ENCODE data around the gene BCLAF3.

BCLAF3 gene

DNA sequence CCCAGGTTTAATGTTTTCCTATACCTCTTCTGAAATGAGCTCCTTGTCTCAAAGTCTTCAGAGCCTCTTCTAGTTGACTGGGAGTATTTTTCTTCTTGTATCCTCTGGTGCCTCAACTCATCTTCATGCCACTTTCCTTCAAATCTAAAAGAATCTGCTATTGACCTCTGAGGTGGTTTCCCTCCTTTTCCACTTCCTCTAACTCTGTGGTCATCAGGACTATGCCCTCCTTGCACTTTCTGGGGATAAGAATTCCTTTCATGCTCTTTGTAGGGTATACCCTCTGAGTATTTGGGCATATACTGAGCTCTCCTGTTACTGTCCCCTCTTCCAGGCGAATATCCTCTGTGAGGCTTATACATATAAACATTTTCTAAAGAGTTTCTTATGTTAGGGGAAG, 24.8 kb downstream of the BCLAF3 start:
- DNase-seq = no peak

DNA sequence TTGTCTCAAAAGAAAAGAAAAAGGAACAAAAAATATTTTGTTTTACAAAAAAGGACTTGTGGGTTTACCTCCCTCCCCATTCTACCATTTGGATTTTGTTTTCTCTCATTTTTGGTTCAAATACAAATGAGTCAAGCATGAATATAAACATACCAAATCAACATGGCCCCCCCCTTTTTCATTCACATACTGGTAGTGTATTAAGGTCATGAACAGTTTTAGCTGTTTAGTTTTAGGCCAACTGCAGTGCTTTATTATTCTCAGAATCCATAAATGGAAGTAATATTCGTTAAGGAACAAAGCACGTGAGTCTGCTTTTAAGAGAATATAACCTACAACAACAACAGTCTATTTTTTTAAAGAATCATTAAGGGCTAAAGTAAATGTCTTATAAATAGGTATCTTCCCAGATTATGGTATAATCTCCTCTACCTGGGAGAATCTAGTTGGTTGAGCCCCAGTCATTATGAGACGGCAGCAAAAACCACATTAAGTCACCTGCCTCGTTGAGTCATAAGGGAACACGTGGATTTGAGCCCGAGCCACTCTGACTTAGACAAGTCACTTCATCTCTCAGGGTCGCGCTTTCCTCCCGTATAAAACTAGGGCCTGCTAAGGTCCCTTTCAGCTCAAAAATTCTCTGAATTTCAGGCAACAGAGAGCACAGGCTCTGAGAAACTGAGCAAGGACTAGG, 26.7 kb downstream of the BCLAF3 start:
- DNase-seq = peak; percentile 18

DNA sequence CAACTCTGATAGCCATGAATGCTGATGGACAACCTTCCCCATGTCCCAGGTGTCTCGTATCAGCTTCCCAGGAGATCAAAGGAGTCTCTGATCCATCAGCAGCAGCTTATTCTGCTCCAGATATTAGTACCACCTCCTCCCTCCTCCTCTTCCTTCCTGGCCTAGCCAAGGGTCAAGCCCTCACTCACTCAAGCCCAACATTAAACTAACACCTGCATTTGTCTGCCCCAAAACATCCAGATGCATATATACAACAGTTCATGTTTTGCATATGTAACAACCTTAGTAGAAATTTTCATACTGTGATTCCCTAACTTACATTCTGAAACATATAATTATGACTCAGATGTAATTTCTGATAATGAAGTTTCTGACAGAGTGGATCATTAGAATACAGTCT, 29.9 kb downstream of the BCLAF3 start:
- no peak for DNase-seq

DNA sequence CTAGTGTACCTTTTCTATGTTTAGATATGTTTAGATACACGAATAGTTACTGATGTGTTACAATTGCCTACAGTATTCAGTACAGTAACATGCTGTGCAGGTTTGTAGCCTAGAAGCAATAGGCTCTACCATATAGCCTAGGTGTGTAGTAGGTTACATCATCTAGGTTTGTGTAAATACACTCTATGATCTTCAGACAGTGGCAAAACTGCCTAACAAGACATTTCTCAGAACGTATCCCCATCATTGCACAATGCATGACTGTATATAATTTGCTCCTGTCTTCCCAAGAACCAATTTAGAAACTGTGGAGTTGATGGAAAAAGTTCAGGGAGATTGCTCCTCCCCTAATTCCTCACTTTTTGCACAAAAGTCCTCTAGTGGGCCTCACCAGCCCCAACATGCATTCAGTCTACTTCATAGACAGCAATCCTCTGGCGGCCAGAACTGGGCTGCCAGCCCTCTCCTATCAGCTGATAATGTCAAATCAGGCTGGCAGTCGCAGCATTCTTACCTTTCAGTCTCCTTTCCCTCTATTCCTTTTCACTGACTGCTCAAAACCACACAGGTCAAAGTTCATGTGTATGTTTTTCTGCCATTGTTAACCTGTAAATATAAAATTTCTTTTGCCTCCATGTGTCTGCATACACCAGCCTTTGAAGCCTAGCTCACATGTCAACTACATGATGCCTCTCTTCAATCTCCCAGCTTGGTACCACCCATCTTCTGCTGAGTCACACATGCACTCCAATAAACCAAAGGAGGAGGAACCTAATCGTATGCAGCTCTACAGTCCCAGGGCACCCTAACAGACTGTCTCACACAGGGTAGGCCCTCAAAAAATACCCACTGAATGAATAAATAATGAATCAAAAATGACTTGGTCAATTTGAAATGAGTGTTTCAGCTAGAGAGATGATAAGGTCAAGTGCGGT, 32.0 kb downstream of the BCLAF3 start:
- no peak for DNase-seq

DNA sequence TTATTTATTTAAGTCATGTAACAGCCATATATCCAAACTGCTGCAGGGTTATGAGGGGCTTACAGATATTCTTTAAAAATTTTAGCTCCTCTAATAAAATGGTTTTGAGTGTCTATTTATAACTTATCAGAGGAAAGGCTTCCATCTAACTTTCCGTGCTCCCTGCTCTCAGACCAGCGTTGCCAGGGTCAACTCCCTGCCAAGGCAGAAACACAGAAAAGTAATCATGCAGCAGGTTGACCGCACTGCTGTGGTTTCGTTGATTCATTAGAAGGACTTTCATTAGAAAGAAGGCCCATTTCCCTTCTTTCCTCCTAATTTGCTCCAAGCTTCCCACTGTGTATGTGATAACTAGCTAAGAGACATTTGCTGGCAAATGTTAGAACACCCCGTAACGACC, 33.9 kb downstream of the BCLAF3 start:
- no peak for DNase-seq

DNA sequence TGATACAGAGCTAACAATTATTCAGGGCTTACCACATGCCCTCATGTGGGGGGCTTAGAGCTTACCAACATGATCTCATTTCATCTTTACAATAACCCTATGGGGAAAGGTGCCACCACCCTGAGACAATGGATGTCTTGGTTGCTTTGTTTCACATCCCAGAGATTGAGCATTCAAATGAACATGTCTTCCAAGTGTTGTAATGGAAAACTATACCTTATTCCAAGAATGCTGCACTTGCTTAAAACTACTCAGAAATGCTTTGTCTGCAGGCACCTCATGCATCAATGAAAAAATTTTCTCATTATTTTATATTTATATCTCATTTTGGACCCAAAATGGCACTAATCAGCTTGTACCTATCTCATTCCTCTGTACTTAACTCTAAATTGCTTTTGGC, 34.6 kb downstream of the BCLAF3 start:
- DNase-seq = no peak

DNA sequence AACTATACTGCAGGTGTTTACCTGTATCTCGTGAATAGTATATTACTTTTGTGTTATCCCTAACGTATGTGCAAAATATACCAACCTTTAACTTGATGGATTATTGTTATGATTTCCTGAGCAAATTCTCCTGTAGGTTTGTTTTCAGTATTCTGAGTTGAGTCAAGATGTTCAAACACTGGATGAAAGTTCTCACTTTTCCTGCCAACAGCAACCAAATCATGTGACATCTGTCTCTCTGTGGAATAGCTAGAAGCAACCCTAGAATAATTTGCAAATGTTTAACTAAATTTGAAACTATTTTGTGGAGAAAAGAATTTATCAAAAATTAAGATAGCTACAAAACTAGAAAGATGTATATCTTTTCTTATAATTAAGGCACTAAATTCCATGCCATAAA, 35.6 kb downstream of the BCLAF3 start:
- no peak for DNase-seq

DNA sequence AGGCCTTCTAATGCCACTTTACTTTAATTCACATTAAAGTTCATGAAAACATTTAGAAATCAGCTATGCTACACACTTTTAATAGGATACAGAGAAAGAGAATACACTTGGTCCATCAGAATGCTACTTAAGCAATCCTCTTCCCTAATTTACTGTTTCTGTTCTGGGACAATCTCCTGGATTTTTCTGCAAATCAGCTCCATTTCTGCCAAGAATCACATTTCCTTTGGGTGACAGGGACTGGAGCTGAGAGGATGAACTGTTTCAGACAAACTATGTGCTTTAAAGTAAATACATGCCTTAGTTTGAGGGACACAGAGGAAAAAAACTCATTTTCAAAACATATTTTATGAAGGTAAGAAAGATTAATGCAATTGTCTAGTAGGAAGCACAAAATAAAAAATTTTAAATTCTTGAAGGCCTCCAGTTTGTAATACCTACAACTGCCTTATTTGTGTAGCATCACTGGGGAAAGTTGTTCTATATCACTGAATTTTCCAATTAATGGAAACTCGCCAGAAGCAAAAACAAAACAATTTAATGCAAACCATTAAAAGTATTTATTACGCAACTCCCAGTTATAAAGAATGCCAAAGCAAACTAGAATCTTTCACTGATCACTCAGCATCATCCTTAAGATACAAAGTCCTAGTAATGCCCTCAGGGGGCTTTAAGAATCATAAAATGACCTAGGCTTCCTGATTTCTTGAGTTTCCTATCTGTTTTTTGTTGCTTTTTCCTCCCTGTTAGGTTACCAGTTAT, 36.3 kb downstream of the BCLAF3 start:
- no peak for DNase-seq

DNA sequence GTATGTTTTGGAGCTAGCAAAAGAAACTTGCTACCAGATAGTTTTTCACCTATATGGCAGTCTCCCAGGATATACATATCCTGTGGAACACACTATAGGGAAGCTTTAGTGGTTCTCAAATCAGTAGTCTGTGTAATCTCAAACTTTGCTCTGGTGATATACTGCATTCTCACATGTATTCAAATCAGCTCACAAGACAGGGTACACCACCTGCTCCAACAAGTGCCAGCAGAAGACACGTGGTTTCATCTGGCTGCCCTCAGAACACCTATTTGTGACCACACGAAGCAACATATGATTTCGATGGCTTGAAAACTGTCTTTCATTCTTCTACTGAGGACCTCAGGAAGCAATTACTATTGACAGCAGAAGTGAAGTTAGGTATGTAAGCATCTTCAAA, 37.7 kb downstream of the BCLAF3 start:
- DNase-seq = no peak

DNA sequence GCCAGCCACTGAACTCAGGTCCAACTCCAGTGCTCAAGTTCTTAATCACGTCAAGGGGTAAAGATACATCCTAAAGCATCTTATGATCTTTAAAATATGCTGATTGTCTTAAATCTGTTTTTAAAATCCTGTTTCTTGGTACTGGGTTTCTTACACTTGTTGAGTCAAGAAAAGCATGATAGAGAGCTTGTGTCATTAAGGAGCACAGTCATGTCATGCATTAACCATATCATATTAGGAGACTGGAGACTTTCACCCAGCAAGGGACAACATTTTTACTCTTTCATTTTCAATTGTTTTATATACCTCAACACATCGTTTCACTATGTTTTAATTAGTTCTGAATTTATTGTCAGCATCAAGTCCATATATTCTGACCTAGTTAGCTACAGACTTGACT, 41.5 kb downstream of the BCLAF3 start:
- no peak for DNase-seq

DNA sequence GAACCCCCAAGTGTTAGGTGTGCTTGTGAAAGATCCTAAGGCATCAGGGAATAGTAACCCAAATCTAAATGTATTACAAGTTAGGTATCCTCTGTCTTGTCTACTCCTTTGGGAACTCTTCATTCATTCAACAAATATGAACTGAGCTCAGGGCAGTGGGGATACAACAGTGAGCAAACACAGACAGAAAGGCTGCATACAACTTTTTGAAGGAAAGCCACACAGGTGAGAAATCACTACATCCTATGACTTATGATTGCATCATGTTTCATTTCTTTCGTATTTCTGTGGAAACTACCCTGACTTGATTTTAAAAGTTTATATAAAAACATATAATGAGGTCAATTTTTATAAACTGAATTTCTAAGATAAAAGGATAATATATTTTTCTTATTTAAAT, 43.2 kb downstream of the BCLAF3 start:
- no peak for DNase-seq
